CD4-positive, alpha-beta T cell treated with Interleukin-10 for 1 hour (primary cell): ENCODE data around the gene NLRP6.

Experiments
- DNase-seq: peaks from one replicate; pipeline ENCODE4 v3.0.0-alpha.2; 2020

Gene NLRP6

DNA sequence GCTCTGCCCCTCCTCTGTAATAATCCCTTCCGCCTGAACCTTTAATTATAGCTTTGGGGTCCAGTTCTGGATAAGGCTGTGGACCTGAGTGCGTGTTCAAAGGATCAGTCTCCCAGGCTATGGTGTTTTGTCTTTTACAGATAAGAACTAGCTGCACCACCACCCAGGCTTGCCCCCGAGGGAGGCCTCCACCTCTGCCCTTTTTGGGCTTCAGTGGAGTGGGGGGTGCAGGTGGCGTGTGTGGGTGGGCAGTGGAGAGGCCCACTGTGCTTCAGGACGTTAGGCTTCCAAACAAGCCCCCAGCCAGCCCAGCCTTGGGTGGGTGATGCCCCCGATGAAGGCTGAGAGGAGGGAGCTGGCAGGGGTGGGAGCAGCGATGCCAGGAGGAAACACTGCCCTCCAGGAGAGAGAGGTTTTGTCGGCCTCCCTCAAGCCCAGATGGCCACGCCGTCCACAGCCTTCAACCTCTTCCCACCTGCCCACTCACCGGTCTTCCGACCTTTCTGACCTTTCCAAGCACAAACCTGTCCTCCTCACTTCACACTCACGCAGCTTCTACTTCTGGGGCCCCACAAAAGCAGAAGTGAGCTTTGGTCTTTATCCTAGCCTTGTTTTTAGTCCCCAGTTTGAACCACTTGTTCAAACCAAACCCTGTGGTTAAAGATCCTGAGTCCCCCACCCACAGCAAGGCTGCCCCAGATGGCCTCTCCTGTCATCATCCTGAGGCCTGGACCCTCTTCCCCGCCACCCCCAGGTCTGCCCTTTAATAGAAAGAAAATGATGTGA, 21.1 kb upstream of the NLRP6 start:
- DNase-seq = no peak

DNA sequence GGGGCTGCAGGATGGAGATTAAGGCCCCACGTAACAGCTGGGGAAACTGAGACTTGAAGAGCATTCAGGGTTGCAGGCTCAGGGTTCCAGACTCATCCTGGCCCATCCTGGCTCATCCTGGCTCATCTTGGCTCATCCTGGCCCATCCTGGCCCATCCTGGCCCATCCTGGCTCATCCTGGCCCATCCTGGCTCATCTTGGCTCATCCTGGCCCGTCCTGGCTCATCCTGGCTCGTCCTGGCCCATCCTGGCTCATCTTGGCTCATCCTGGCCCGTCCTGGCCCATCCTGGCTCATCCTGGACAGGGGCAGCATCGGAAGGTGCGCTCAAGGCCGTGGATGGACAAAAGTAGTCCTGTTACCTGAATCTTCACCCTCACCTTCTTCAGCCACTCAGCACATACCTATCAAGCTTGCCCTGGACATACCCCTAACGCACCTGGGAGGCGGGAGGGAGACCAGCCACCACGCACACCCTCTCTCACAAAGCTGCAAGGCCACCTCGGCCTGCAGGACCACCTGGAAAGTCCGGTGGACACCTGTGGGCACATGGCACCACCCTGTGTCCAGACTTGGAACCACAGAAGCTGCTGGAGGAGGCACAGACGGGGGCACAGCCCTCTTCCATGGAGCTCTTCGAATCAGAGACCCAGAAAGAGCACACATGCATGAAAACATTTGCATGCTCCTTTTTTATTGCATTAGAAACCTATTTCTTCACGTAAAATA, 20.3 kb upstream of the NLRP6 start:
- no peak for DNase-seq

DNA sequence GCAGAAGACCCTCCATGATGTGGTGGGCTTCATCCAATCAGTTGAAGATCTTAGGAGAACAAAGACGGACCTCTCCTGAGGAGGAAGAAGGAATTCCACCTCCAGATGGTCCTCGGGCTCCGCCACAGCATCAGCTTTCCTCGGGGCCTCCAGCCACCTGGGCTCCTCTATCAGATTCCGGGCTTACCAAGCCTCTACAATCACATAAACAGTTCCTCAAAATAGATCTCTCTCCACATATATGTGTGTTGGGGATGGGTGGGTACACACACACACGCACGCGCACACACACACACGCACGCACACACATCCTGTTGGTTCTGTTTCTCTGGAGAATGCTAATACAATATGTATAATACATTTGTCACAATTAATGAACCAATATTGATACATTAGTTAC, 18.8 kb upstream of the NLRP6 start:
- no peak for DNase-seq

DNA sequence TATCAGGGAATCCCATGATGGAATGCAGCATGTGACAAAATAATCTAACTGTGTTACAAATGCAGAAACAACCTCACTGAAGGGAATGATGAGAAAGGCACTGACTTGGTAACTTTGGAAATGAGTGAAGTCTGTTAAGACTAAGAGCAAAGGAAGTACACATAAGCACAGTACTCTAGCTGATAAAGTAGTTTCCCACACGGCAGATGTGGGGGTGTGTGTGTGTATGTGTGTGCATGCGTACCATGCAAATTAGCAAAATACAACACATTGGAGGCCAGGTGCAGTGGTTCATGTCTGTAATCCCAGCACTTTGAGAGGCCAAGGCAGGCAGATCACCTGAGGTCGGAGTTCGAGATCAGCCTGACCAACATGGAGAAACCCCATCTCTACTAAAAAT, 16.6 kb upstream of the NLRP6 start:
- DNase-seq = no peak

DNA sequence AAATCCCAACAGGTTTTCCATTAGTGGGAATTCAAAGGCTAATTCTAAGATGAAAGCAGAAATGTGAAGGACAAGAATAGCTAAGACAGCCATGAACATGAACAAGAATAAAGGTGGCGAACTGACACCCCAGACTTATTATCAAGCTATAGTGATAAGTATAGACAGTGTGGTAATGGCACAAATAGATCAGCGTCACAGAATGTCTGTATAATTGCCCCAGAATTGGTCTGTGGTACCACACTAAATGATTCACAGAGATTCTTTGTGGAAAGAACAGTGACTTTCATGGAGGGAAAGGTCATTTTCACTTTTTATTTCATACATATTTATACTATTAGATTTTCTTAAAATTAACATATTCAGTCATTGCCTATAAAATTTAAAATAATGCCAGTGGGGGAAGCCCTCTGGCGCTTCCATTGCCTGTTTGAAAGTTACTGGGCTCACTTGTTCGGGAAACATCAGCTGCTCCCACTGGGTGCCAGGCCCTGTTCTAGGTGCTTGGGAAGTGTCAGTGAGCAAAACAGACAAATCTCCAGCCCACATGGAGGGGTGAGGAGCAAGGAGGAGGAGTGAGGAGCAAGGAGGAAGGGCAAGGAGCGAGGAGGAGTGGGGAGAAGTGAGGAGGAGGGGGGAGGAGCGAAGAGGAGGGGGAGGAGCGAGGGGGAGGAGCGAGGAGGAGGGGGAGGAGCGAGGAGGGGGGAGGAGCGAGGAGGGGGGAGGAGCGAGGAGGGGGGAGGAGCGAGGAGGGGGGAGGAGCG, 11.3 kb upstream of the NLRP6 start:
- peak; percentile 43 for DNase-seq

DNA sequence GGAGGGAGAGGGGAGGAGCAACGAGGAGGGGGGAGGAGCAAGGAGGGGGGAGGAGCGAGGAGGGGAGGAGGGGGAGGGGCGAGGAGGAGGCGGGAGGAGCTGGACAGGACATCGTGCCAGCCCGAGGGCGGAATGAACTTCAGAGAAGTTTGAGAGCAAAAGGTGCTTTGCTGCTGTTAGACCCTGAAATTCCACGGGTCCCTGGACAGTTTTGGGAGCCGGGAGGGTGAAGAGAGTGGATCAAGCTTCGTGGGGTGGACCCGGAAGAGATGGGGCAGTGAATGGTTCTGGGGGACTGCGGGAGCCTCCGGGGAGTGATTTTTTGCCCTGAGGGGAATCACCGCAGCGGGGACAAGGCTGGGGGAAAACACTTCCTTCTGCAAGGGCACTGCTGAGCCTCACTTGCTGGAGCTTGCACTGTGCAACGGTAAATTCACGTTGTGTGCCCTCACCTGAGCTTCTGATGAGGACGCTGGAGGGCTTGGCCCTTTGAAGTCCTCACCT, 10.7 kb upstream of the NLRP6 start:
- peak; percentile 59 for DNase-seq

DNA sequence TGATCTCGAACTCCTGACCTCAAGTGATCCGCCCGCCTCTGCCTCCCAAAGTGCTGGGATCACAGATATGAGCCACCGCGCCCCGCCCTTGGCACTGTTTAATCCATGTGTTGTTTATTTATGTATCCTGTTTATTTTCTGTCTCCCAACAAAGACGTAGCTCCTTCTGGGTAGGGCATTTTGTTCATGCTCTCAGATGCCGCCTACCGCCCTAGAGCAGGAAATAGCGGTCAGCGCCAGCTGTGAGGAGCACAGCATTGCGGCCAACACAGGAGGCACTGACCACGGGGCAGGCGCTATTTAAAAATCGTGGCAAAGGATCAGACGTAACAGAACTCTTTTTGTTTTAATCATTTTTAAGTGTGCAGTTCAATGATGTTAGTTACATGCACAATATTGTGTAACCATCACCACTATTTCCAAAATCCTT, 9.5 kb upstream of the NLRP6 start:
- DNase-seq = peak; percentile 69

DNA sequence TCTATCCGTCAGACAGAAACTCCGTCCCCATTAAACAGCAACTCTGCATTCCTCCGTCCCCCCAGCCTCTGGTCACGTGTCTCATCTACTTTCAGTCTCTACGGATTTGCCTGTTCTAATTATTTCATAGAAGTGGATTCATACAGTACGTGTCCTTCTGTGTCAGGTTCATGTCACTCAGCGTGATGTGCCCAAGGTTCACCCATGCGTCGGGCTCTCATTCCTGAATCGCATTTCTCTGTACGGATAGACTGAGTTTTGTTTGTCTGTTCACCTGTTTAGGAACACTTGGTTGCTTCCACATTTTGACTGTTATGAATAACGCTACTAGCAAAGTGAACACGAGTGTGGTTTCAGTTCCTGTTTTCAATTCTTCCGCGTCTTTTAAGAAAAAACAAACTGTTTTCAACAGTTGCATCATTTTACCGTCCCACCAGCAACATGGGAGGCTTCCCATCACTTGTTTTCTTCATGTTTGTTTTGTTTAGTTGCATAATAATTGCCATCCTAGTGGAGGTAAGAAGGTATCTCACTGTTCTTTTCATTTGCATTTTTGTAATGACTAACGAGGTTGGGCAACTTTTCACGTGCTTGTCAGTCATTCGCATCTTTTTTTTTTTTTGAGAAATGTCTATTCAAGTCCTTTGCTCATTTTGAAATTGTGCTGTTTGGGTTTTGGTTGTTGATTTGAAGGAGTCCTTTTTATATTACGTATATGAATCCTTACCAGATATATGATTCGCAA, 8.9 kb upstream of the NLRP6 start:
- DNase-seq = peak; percentile 80

DNA sequence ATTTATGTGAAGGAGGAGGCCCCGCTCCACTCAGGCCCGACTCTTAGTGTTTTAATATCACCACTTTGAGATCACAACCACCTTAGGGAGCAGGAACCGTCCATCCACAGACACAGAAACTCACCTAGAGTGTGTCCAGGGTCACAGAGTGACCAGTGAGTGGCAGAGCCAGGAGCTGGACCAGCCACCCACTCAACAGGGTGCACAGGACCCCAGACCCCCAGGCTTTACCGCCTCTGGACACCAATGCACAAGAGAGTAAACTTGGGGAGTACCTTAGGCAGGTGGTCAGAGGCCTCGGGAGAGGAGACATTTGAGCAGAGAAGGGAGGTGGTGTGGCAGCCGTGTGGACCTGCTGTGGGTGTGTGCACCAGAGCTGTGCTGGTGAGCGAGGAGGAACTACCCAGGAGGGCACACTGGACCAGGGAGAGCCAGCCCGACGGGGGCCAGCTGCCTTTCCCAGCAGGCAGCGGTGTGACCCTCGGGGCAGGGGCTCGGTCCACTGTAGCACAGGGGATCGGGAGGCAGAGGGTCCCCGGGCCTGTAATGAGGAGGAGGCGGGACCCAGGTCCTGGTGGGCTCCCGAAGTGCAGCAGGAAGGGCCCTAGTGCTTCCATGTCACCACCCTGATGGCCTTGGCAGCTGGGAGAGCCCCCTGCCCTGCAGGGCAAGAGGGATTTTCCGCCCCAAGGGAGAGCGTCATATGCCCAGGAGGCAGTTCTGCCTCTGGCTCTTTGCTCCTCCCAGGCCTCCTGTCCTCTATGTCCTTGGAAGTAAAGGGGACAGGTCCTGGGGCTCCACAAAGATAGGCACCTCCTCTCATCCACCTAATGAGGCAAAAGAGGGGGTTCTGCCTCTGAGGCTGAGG, 7.5 kb upstream of the NLRP6 start:
- DNase-seq = no peak

DNA sequence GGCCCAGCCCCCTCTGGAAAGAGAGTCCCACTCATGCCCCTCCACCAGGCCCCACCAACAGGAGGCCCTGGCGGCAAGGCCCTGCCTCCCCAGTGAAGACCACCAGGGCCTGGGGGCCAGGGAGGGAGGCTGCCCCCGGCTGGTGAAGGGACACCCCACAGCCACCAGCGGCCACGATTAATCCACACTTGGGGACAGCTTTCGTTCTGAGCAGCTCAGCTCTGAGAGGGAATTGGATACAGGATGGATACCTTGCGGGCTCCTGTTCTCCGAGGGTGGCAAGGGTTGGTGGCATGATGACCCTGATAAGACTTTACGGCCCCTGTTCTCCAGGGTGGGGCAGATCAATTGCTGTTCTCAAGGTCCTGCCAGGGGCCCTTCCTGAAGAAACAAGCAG, 6.9 kb upstream of the NLRP6 start:
- no peak for DNase-seq

DNA sequence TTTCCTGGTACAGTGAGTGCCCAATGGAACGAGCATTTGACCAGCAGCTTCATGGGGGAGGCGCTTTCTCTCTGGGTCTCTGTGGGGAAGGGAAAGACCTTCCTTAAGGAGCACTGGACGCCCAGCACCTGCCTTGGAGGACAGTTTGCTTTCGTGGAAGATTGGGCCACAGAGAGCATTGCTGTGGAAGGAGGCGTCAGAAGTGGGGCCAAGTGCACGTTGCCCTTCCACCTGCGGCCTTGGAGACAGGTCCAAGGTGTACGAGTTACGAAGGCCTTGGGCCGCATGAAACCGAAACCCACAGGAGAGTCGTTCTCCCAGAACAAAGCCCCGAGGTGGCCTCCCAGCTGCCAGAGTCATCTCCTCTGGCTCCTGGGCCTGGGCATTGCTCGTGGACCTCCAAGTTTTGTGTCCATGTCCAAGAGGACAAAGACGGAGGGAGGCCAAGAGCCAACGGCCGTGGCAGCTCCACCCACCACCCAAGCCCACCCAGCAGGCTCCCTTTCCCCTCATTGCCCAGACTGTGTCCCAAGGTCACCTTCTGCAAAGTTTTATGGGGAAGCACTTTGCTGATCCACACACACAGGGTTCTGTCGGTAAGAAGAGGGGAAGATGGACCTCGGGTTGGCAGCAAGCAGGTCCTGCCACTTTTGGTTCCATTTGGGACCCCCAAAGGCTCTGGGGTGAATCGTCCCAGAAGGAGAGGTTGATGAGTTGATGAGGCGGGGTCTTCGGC, 5.8 kb upstream of the NLRP6 start:
- DNase-seq = no peak

DNA sequence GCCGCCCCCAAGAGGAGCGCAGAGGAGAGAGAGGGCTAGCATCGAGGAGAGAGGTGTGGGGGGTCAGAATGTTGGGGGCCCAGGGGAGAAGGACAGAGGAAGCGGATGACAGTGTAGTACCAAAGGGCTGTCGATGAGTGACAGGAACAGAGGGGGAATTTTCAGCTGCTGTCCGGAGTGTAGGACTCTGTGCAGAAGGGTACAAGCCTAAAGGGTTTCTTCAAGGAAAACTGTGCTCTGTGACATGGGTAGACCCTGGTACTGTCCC, 5.3 kb upstream of the NLRP6 start:
- no peak for DNase-seq

DNA sequence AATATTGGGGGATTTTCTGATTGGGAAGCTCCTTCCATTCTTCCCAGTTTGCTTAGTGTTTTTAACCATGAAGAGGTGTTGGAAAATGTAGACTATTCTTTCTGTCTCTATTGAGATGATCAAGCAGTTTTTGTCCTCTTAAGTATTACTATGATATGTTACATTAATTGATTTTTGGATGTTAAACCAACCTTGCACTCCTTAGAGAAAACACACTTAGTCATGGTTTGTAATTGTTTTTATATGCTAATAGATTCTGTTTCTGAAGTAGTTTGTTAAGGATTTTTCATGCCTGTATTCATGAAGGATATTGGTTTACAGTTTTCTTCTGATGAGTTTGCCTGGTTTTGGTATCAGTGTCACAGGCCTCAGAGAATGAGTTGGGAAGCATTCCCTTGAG, 2.0 kb upstream of the NLRP6 start:
- DNase-seq = no peak

DNA sequence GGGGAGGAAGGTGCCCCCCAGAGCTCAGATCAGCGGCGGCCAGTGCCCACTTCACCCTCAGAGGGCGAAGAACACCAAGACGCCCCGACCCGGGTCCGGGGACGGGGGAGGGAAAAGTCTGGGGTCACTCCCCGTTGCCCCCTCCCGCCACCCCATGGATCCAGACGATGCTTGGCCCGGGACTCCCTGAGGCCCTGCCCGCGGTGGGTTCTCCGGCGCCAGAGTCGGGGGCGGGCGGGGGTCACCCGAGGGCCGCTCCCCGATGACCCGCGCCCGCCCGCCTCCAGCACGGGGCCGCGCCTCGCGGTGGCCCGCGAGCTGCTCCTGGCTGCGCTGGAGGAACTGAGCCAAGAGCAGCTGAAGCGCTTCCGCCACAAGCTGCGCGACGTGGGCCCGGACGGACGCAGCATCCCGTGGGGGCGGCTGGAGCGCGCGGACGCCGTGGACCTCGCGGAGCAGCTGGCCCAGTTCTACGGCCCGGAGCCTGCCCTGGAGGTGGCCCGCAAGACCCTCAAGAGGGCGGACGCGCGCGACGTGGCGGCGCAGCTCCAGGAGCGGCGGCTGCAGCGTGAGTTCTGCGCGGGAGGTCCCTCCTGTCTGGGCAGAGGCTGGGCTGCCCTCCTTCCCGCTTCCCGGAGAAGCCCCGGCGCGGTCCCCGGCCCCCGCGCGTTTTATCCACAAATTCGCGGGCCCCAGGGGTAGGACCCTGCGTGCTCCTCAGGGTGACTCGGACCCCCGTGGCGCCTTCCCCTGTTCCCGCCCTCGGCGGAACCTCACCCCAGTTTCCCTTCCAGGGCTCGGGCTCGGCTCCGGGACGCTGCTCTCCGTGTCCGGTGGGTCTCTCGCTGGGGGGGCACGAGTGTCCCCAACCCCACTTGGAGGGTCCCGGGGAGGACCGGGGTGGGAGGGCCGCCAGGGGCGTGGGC, 1.1 kb downstream of the NLRP6 start:
- no peak for DNase-seq

DNA sequence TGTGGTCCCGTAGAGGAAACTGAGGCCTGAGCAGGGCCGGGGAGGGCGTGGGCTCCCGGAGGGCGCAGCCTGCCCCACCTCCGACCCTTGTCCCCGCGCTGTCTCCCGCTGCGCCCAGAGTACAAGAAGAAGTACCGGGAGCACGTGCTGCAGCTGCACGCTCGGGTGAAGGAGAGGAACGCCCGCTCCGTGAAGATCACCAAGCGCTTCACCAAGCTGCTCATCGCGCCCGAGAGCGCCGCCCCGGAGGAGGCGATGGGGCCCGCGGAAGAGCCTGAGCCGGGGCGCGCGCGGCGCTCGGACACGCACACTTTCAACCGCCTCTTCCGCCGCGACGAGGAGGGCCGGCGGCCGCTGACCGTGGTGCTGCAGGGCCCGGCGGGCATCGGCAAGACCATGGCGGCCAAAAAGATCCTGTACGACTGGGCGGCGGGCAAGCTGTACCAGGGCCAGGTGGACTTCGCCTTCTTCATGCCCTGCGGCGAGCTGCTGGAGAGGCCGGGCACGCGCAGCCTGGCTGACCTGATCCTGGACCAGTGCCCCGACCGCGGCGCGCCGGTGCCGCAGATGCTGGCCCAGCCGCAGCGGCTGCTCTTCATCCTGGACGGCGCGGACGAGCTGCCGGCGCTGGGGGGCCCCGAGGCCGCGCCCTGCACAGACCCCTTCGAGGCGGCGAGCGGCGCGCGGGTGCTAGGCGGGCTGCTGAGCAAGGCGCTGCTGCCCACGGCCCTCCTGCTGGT, 1.9 kb downstream of the NLRP6 start:
- peak; percentile 53 for DNase-seq

DNA sequence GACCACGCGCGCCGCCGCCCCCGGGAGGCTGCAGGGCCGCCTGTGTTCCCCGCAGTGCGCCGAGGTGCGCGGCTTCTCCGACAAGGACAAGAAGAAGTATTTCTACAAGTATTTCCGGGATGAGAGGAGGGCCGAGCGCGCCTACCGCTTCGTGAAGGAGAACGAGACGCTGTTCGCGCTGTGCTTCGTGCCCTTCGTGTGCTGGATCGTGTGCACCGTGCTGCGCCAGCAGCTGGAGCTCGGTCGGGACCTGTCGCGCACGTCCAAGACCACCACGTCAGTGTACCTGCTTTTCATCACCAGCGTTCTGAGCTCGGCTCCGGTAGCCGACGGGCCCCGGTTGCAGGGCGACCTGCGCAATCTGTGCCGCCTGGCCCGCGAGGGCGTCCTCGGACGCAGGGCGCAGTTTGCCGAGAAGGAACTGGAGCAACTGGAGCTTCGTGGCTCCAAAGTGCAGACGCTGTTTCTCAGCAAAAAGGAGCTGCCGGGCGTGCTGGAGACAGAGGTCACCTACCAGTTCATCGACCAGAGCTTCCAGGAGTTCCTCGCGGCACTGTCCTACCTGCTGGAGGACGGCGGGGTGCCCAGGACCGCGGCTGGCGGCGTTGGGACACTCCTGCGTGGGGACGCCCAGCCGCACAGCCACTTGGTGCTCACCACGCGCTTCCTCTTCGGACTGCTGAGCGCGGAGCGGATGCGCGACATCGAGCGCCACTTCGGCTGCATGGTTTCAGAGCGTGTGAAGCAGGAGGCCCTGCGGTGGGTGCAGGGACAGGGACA, 2.7 kb downstream of the NLRP6 start:
- DNase-seq = peak; percentile 41

DNA sequence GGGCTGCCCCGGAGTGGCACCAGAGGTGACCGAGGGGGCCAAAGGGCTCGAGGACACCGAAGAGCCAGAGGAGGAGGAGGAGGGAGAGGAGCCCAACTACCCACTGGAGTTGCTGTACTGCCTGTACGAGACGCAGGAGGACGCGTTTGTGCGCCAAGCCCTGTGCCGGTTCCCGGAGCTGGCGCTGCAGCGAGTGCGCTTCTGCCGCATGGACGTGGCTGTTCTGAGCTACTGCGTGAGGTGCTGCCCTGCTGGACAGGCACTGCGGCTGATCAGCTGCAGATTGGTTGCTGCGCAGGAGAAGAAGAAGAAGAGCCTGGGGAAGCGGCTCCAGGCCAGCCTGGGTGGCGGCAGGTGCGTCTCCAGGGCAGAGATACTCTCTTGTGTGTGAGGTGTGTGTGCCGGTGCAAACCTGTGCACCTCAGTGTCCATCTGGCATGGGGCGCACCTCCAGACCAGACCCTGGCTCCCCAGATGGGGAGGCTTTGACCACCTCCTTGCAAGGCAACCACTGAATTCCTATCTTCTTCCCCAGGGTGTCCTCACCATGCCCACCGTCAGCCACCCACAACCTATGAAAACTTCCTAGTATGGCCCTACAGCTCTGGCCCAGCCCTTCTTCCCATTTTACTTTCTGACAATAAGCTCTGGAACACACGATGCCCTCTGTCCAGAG, 3.4 kb downstream of the NLRP6 start:
- no peak for DNase-seq

DNA sequence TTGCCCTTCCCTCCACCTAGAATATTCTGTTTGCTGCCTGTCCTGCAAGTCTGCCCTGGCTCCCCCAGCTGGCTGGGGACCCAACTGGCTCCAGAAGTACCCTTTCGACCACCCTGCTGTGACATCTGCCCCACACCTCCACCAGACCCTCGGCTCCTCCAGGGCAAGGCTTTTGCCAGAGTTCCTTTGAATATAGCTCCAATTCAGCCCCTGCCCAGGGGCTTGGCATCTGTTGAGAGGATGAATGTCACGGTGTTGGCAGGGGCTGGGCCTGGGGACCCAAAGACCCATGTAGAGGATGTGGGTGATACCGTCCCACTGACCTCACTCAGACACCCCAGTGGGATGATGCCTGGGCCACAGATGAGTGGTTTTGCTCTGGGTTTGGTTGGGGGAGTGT, 4.0 kb downstream of the NLRP6 start:
- no peak for DNase-seq
